Keratinocyte (primary cell): ENCODE results near the gene EFNA1.

Experiments
- CTCF ChIP-seq, 3 experiments: IDR thresholded peaks in 1 of 3; conservative IDR thresholded peaks in 1 of 3; optimal IDR thresholded peaks in 1 of 3; 2 replicates in 2 of 3; 3 replicates in 1 of 3; pipeline versions ENCODE3 to v1.5.1; 2011; ENCODE audit warnings: low read length in 3 of 3, mild to moderate bottlenecking in 3 of 3, moderate library complexity in 2 of 3, control low read depth in 1 of 3, inconsistent platforms in 1 of 3; ENCODE audit not compliant: insufficient read depth in 2 of 3; ENCODE audit errors: extremely low read depth in 1 of 3
- EZH2 ChIP-seq: IDR thresholded peaks from one replicate; pipeline ENCODE4 v1.6.1; 2012; ENCODE audit warnings: inconsistent platforms, mild to moderate bottlenecking, low read length, moderate library complexity

GRCh38 chr1:155107309-155108264 lies 20.1 kb upstream of the EFNA1 start:
- TF ChIP-seq CTCF (optimal IDR thresholded peaks at IDR 0.05 in 1 of 3, IDR thresholded peaks at IDR 0.05 in 1 of 3, conservative IDR thresholded peaks at IDR 0.05 in 1 of 3; ENCODE audit: extremely low read depth in 1 of 3, insufficient read depth in 2 of 3, low read length in 3 of 3) (no peak), EZH2 (no peak)
